Activated CD4-positive, alpha-beta T cell treated with anti-CD3 and anti-CD28 coated beads, Interleukin-10, Interleukin-2, amounts not matched to agents 100 ng/mL and 50 ng/mL, durations not matched to agents 16 hours and 8 hours (primary cell): ENCODE results near the gene CDC20.
"Not testable (repeated sequence)": the region's sequence is repeated elsewhere in the genome, so short reads cannot be mapped to it uniquely, and the experiment has no call there.

Experiments
- DNase-seq: peaks from one replicate; pipeline ENCODE4 v3.0.0-alpha.2; 2020

Gene CDC20

DNA sequence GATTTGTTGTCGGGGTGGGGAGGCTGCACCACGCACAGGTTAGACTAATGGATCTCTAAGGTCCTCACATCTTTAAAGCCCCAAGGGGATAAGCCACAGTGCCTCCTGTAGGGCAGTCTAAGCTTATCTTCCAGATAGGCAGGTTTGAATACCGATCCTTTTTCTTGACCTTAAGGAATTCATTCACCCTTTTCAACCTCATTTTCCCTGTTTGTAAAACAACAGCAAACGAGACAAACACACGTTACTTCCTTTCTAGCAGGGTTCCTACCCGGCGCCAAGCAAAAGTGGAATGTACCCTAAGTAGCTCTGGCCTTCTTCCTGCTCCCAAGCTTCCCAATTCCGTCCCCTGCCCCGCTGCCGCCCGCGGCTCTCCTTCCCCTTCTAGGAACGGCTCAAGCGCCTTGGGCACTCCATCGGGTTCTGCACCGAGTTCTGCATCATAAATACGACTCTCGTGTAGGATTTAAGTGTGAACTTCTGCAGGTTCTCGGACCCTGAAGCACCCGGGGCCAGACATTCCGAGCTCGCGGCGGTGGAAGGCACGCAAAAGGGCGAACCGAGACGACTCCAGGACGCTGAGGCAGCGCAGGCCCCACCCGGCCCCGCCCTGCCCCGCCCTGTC is 548 bp upstream of the CDC20 start:
- DNase-seq: peak; percentile 36

DNA sequence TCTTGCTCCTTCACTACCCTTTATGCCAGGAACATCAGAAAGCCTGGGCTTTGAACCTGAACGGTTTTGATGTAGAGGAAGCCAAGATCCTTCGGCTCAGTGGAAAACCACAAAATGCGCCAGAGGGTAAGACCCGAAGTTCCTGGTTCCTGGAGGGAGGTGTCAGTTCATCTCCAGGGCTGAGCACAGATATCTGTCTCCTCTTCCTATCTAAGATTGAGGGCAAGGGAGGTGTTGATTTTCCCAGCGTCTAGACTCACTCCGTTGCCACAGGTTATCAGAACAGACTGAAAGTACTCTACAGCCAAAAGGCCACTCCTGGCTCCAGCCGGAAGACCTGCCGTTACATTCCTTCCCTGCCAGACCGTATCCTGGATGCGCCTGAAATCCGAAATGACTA is 915 bp downstream of the CDC20 start:
- no peak for DNase-seq

DNA sequence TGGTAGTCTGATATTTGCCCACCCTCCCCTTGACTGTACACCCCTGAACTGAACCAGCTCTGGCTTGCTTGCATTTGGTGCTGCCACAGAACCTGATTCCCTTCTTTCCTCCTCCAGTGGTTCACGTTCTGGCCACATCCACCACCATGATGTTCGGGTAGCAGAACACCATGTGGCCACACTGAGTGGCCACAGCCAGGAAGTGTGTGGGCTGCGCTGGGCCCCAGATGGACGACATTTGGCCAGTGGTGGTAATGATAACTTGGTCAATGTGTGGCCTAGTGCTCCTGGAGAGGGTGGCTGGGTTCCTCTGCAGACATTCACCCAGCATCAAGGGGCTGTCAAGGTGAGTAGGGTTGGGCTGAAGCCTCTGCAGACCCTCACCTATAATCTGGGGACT is 1.8 kb downstream of the CDC20 start:
- no peak for DNase-seq

- DNase-seq: peak; percentile 45
Observed at GRCh38 chr1:43363283-43363934, 4.6 kb downstream of the CDC20 start.

DNA sequence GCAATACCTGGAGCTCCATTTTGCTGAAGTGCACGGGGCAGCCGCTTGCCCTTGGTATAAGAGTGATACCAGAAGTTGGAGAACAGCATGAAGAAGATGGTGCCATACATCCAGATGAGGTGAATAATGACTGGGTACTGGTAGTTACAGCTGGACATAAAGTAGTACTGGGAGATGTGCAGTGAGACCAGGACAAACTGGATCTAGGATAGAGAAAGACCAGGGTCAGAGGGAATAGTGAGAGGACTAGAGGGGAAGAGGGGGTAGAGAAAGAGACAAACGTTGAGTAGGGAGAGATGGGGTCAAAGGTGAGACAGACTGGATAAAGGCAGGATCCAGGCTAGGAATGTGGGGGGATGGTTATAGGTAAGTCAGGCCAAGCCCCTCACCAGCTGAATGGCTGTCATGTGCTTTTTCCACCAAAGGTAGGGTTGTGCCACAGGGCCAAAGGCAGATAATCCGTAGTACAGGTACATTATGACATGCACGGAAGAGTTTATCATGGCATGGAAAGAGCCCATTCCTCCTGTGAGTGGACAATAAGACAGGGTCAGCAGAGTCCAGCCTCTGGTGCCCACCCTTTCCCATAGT is 5.2 kb downstream of the CDC20 start:
- DNase-seq: no peak

- DNase-seq: no peak
Observed at GRCh38 chr1:43365678-43366077, 6.9 kb downstream of the CDC20 start.

DNA sequence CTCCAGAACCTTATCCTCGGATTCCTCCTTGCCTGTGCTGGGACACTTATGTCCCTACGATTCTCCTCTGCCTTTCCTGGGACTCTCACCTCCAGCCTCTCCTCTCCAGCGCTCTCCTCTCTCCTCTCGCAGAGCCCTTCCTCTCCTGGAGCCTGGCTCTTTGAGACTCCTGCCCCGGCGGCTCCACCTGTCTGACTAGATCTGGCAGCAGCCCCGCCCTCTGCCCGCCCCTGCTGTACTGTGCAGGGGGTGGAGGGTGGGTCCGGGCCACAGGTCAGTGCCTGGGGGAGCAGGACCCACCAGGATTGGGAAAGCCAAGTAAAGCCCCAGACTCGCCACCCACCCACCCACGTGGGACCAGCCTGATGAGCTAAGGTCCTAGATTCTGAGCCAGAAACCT is 7.4 kb downstream of the CDC20 start:
- peak; percentile 32 for DNase-seq

DNA sequence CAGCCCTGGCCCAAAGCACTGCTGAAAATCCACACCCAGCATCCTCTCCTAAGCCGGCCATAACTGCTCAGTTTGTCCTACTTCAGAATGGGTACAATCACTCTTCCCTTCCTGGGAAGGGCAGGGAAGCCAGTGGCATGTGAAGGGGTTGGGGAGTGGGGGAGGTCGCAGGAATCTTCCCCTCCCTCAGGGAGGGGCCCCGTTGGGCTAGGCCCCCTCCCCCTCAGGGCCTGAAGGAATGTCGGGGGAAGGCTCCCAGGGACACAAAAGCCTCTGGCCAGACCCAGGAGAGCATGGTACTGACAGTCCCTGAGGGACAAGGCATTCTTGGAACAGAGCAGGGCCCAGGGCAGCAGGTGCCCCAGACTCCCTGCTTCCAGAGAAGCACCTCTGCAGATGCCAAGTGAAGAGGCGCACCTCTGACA is 7.8 kb downstream of the CDC20 start:
- no peak for DNase-seq

- peak; percentile 37 for DNase-seq
Observed at GRCh38 chr1:43367026-43367903, 8.5 kb downstream of the CDC20 start.

DNA sequence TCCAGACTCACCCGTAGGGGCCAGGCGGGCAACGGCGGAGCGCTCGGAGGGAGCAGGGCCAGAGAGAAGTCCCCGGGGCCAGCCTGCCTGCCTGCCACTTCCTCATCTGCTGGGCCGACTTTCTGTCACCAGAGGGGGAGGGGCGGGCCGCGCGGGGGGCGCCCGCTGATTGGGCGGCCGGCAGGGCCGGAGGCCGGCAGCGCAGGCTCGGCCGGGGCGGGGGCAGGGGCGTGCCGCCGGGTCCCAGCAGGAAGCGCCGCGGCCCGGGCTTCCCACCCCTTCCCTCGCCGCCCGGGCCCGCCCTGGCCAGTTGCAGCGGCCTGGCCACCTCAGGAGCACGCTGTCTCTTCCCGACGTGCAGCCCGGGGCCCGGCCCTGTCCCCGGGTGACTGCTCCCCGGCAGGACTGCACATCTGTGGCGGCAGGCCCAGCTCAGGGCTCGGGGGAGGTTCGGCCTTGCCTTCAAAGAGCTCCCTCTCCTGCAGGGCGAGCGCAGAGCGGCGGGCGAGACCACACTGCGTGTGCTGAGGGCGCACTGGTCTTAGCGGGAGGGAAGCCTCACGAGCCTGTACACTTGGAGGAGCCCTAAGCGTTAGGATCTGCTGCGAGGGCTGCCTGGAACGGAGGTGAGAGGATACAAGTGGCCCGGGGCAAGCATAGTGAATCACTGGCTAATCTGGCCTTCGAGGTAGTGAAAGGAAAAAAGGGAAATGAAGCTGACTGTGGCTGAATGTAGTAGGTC is 9.3 kb downstream of the CDC20 start, which contains the start of gene ELOVL1:
Gene ELOVL1, minus strand, starts transcription at position 108 of the 742 bp plus-strand sequence. CDS start 2,402 bp downstream, outside the sequence.
- DNase-seq: peak; percentile 96

GRCh38 chr1:43368646-43369020 is 9.9 kb downstream of the CDC20 start:
- no peak for DNase-seq

- not testable (repeated sequence) for DNase-seq
Observed at GRCh38 chr1:43369779-43370178, 11.0 kb downstream of the CDC20 start.

DNA sequence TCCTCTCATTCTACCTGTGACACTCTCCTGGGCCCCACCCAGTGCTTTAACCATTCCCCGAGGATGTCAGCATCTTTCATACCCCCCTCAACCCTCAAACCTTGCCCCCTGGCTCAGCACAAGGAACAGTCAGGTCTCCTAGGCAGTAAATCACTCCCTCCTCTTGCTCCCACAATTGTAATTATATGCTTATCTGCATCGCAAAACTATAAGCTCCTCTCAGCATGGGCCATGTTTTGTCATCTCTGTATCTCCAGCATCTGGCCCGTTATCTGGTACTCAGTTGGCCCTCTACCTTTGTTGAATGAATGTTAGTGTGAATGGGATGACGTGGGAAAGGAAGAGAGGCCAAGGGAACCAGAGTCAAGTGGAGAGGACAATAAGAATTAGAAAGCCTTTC is 11.8 kb downstream of the CDC20 start:
- no peak for DNase-seq

GRCh38 chr1:43372172-43372571 is 13.4 kb downstream of the CDC20 start:
- no peak for DNase-seq

DNA sequence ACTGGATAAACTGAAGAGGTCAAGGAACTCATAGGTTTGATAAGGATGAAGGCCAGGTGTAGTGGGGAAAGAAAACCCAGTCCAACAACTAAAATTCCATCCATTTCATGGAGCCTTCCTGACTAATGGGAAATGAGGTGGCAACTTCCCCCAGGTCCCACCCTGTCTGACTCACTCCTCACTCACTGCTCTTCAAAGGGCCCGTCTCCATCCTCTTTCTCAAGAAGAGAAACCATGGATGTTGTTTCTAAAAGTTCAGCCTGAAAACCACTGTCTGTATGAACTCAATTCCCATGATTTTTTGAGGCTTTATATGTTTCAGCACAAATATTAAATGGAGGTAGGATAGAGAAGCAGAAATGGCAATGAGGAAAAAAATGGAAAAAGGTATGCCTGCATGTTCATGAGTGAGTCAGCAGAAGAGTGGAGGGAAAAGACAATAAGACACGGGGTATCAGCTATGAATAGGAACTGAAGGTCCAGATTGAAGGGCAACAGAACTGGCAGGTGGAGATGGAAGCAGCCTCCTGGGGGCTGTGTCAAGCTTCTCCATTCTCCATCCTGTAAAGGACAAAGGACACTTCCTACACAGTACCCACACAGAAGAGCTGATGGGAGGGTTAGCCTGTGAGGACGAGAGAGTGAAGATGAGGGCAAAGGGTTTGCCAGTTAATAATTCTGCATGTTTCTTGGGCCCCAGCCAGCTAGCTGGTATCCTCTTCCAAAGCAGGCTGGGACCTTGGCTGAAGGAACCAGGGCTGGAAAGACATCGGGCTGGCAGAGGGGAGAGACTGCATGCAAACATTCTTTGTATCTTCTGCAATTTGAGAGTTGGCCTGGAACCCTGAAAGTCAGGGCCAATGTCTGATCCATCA is 14.5 kb downstream of the CDC20 start:
- DNase-seq: no peak

GRCh38 chr1:43376723-43377235 is 18.0 kb downstream of the CDC20 start:
- DNase-seq: no peak

- DNase-seq: no peak
Observed at GRCh38 chr1:43377831-43378230, 19.1 kb downstream of the CDC20 start.

GRCh38 chr1:43379476-43379875 is 20.7 kb downstream of the CDC20 start:
- DNase-seq: no peak

DNA sequence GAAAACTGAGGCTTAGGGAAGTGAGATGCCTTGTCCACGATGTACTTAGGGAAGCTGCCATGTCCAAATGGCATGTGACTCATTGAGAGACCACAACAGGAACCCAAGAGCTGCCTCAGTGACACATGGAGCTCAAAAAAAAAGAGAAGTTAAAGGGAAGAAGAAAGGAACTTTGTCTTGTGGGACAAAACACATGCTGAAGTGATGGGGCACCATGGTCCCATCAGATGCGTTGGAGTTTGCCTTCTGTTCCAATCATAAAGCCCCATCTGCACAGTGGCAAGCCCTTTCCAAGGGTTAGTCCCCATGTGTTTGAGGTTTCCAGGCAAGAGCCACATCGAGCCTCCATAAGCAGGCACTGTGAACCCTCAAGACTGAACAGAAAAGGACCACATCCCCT is 22.8 kb downstream of the CDC20 start:
- DNase-seq: no peak

DNA sequence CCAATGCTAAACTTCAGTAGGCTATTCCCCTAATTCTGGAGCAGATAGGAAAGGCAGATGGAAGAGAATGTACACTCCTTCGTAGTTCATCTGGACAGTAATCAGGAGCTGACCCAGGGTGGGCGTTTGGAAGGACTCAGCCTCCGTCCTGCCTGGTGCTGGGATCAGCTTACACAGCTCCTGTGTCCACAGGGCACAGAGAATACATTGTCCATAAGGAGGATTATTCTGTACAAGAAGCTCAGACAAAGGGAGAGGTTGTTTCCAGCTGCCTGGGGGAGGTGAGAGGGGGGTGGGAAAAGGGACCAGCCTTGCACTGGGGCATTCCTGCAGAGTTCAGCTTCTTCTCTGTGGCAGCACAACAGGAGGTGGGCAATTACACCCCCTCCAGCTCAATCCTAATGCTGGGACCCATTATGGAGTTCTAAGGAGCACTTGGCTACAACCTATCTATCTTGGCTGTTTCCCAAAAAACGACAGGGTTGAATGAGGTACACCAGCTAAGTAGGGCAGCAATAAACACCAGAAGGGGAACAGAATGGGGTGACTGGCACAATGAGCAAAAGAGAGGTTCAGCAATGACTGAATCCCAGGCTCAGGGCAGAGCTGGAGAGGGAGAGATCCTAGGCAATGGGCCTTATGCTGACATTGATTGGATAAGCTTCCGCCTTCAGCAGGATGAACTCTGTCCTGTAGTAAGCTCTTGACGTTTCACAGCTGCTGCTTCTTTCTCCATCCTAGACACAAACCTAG is 23.4 kb downstream of the CDC20 start:
- DNase-seq: no peak

GRCh38 chr1:43383449-43383848 is 24.7 kb downstream of the CDC20 start:
- no peak for DNase-seq
